ENCODE data around the gene CRYBG1. TPM values are rescaled to one million over a fixed set of nuclear protein-coding genes. Genes with fewer than 3 reads are reported as not detected.

Gene CRYBG1
- total and polyA plus RNA-seq, 2 donors (not counting 3 experiments of a cell fraction or from before 2014, with no cell fraction given), result 4.1 to 30.1 TPM

DNA sequence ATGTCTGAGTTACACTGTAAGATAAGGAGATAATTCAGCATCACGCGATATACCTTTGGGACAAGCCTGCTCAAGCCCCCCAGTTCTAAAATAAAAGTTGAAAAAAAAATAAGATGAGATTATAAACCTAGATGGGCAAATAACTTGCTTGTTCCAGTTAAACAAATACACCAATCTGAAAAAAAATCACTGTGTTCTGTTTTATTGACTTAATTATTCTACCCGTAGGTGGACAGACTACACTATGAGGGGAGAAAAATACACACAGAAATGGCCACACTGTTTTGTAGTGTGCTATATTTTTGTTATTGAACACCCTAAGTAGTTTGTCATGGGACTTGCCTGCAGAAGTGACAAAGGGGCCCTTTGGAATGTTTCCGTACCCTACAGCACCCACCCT lies 70.9 kb downstream of the CRYBG1 start:
- dilution Hi-C loops (cut with MboI; ENCODE audit: extremely low pct_ligation_motif_present, low sequenced_read_pairs) (loop anchor here (25.0 kb wide), 1 partner anchor 131 kb away; no protein-coding TSS in a partner anchor), intact Hi-C loops (cut with micrococcal nuclease) (no loop called here)
- no peak overlapping the region for H2AFZ ChIP-seq (ENCODE audit: low read depth, low read length)
- no peaks in the 10 kb centered on the region for H3K79me2 ChIP-seq (ENCODE audit: control insufficient read depth, insufficient read depth, low read length)
- peaks cover 0 to 4% of the 10 kb centered on the region in 2 experiments for H3K27me3 ChIP-seq (ENCODE audit: control insufficient read depth in 2 of 2, insufficient read depth in 2 of 2, low read length in 2 of 2)
- H3K4me2 ChIP-seq (ENCODE audit: insufficient read depth, low read length), result no peak overlapping the region
- POLR2A ChIA-PET, result no interaction called here
- H3K9me3 ChIP-seq (replicated peaks; ENCODE audit: control insufficient read depth, insufficient read depth, low read length), result no peaks in the 10 kb centered on the region
- DNase-seq (ENCODE audit: low read depth, low spot score) (no peak), FAIRE-seq (no peak)
- H3K4me3 ChIP-seq (replicated peaks in 1 of 3; ENCODE audit: insufficient read depth in 1 of 3, low read depth in 1 of 3, low read length in 3 of 3), result no peak overlapping the region
- no peak for TF ChIP-seq POLR2AphosphoS5 (IDR thresholded peaks at IDR 0.05; ENCODE audit: insufficient read depth, low read depth, low read length)
- no TSS peak for BruUV-seq (replicated peaks)
- no peak overlapping the region for H3K9ac ChIP-seq (replicated peaks; ENCODE audit: extremely low read depth, insufficient read depth, low read length)
- no peak overlapping the region for H3K27ac ChIP-seq (ENCODE audit: insufficient read depth, low read depth, low read length)
- H4K20me1 ChIP-seq (replicated peaks; ENCODE audit: control insufficient read depth, extremely low read depth, insufficient read depth, low read length), result no peaks in the 10 kb centered on the region
- CTCF ChIA-PET, result no interaction called here
- H3K36me3 ChIP-seq (ENCODE audit: control insufficient read depth in 2 of 2, extremely low read depth in 1 of 2, insufficient read depth in 2 of 2, low read length in 2 of 2), result no peaks in the 10 kb centered on the region
- no peaks in the 10 kb centered on the region for H3K9me1 ChIP-seq (replicated peaks; ENCODE audit: control insufficient read depth, extremely low read depth, insufficient read depth, low read length)
- no peaks in the 10 kb centered on the region for H3K4me1 ChIP-seq (ENCODE audit: control insufficient read depth, extremely low read depth, insufficient read depth, low read length)

DNA sequence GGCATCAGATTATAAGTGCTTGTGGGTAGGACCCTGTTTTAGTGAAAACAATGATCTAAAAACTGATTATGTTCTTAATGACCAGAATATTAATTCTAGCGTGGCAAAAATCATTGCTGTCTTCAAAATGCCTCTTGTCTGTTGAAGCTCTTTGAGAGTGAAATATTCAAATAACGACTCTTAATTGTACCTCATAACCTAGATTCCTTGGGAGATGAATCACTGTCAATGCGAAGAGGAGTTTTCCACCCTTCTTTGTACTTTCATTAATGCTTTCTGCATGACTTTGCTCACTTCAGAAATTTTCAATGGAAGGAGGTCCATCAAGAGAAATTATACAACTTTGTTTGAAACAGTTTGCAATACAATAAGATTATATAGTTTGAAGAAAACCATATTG lies 71.5 kb downstream of the CRYBG1 start:
- ChIA-PET POLR2A (no interaction called here), CTCF (interaction anchor here (0.6 kb wide), 1 partner anchor 459 kb away, joined by 3 read pairs; no protein-coding TSS in a partner anchor)
- H4K20me1 ChIP-seq (replicated peaks; ENCODE audit: control insufficient read depth, extremely low read depth, insufficient read depth, low read length), result no peaks in the 10 kb centered on the region
- no peaks in the 10 kb centered on the region for H3K79me2 ChIP-seq (ENCODE audit: control insufficient read depth, insufficient read depth, low read length)
- no peak overlapping the region for H2AFZ ChIP-seq (ENCODE audit: low read depth, low read length)
- intact Hi-C loops (cut with micrococcal nuclease), result no loop called here
- TF ChIP-seq, protein P1, sequence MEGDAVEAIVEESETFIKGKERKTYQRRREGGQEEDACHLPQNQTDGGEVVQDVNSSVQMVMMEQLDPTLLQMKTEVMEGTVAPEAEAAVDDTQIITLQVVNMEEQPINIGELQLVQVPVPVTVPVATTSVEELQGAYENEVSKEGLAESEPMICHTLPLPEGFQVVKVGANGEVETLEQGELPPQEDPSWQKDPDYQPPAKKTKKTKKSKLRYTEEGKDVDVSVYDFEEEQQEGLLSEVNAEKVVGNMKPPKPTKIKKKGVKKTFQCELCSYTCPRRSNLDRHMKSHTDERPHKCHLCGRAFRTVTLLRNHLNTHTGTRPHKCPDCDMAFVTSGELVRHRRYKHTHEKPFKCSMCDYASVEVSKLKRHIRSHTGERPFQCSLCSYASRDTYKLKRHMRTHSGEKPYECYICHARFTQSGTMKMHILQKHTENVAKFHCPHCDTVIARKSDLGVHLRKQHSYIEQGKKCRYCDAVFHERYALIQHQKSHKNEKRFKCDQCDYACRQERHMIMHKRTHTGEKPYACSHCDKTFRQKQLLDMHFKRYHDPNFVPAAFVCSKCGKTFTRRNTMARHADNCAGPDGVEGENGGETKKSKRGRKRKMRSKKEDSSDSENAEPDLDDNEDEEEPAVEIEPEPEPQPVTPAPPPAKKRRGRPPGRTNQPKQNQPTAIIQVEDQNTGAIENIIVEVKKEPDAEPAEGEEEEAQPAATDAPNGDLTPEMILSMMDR (IDR thresholded peaks at IDR 0.05; ENCODE audit: extremely low read depth in 1 of 2, insufficient read depth in 1 of 2, low read depth in 1 of 2, low read length in 2 of 2), result no peak
- TF ChIP-seq MYC (IDR thresholded peaks at IDR 0.05; ENCODE audit: low read depth, low read length) (no peak), EZH2 (IDR thresholded peaks at IDR 0.05; ENCODE audit: borderline replicate concordance, low read depth, low read length, severe bottlenecking) (no peak), GATA2 (IDR thresholded peaks at IDR 0.05; ENCODE audit: insufficient read depth, insufficient read length, low read depth, low read length) (no peak), POLR2A (IDR thresholded peaks at IDR 0.05; ENCODE audit: low read depth, low read length) (no peak), FOS (IDR thresholded peaks at IDR 0.05; ENCODE audit: borderline replicate concordance, insufficient read depth, low read length) (no peak)
- TF ChIP-seq, protein P2, sequence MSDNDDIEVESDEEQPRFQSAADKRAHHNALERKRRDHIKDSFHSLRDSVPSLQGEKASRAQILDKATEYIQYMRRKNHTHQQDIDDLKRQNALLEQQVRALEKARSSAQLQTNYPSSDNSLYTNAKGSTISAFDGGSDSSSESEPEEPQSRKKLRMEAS (IDR thresholded peaks at IDR 0.05; ENCODE audit: insufficient read depth, insufficient read length), result no peak
- no peaks in the 10 kb centered on the region for H3K9me3 ChIP-seq (replicated peaks; ENCODE audit: control insufficient read depth, insufficient read depth, low read length)
- no peak overlapping the region for H3K4me2 ChIP-seq (ENCODE audit: insufficient read depth, low read length)
- no peaks in the 10 kb centered on the region for H3K4me1 ChIP-seq (ENCODE audit: control insufficient read depth, extremely low read depth, insufficient read depth, low read length)
- no peak overlapping the region for H3K4me3 ChIP-seq (replicated peaks in 1 of 3; ENCODE audit: insufficient read depth in 1 of 3, low read depth in 1 of 3, low read length in 3 of 3)
- H3K9me1 ChIP-seq (replicated peaks; ENCODE audit: control insufficient read depth, extremely low read depth, insufficient read depth, low read length), result no peaks in the 10 kb centered on the region
- no peaks in the 10 kb centered on the region for H3K36me3 ChIP-seq (ENCODE audit: control insufficient read depth in 2 of 2, extremely low read depth in 1 of 2, insufficient read depth in 2 of 2, low read length in 2 of 2)
- FAIRE-seq, result no peak
- no TSS peak for BruUV-seq (replicated peaks)
- H3K27ac ChIP-seq (ENCODE audit: insufficient read depth, low read depth, low read length), result no peak overlapping the region
- no peak overlapping the region for H3K9ac ChIP-seq (replicated peaks; ENCODE audit: extremely low read depth, insufficient read depth, low read length)
- no peaks in the 10 kb centered on the region for H3K27me3 ChIP-seq (ENCODE audit: control insufficient read depth in 2 of 2, insufficient read depth in 2 of 2, low read length in 2 of 2)
- dilution Hi-C loops (cut with MboI; ENCODE audit: extremely low pct_ligation_motif_present, low sequenced_read_pairs), result loop anchor here (25.0 kb wide), 1 partner anchor 130 kb away; no protein-coding TSS in a partner anchor
- no peak for DNase-seq (ENCODE audit: low read depth, low spot score)
